ENCODE measurements around the gene COX6B2. TPM values are rescaled to one million over a fixed set of nuclear protein-coding genes. Genes with fewer than 3 reads are reported as not detected.

Gene COX6B2
- total and polyA plus RNA-seq, 2 of the 13 experiments (the other 11 are each of a cell fraction or from before 2014, with no cell fraction given): 0.21 TPM; not detected in 1

- TF ChIP-seq HDAC6 (IDR thresholded peaks at IDR 0.05; ENCODE audit: low read depth, low read length): no peak
- no peak for TF ChIP-seq POLR2AphosphoS2 (IDR thresholded peaks at IDR 0.05; ENCODE audit: low read depth, low read length)
- peak; percentile 11 for TF ChIP-seq TEAD3 (CRISPR knock-in tag; optimal IDR thresholded peaks at IDR 0.05; ENCODE audit: borderline replicate concordance)
- TF ChIP-seq ZNF556 (CRISPR knock-in tag; IDR thresholded peaks at IDR 0.05; ENCODE audit: borderline replicate concordance): no peak
- no peak for TF ChIP-seq MTA1 (CRISPR knock-in tag; IDR thresholded peaks at IDR 0.05; ENCODE audit: borderline replicate concordance)
- TF ChIP-seq ZNF275 (CRISPR knock-in tag; IDR thresholded peaks at IDR 0.05; ENCODE audit: borderline replicate concordance): no peak
- no peak for TF ChIP-seq ZNF296 (CRISPR knock-in tag; conservative IDR thresholded peaks at IDR 0.05)
- TF ChIP-seq ZNF83 (CRISPR knock-in tag; IDR thresholded peaks at IDR 0.05; ENCODE audit: borderline replicate concordance): no peak
- no peak for TF ChIP-seq HMGXB3 (CRISPR knock-in tag; IDR thresholded peaks at IDR 0.05; ENCODE audit: borderline replicate concordance)
- no peak for TF ChIP-seq ZNF724P (CRISPR knock-in tag; IDR thresholded peaks at IDR 0.05; ENCODE audit: borderline replicate concordance)
- peak; percentile 19; the same call in 1 of the 2 replicates for TF ChIP-seq ETV5 (CRISPR knock-in tag; IDR thresholded peaks at IDR 0.05; ENCODE audit: borderline replicate concordance)
- TF ChIP-seq ZNF761 (CRISPR knock-in tag; conservative IDR thresholded peaks at IDR 0.05): no peak
- TF ChIP-seq FOXA1 (IDR thresholded peaks at IDR 0.05): no peak
- no peak; the same call in 1 of the 2 replicates for TF ChIP-seq FOXA1 (CRISPR knock-in tag; IDR thresholded peaks at IDR 0.05)
- TF ChIP-seq ZNF576 (CRISPR knock-in tag; IDR thresholded peaks at IDR 0.05): no peak
- TF ChIP-seq YY1 (IDR thresholded peaks at IDR 0.05; ENCODE audit: insufficient read depth, insufficient replicate concordance, low read depth, low read length): no peak
- TF ChIP-seq PRDM15 (CRISPR knock-in tag; IDR thresholded peaks at IDR 0.05): no peak
- no peak for TF ChIP-seq WIZ (CRISPR knock-in tag; IDR thresholded peaks at IDR 0.05)
- no peak for TF ChIP-seq MXD3 (CRISPR knock-in tag; IDR thresholded peaks at IDR 0.05)
- TF ChIP-seq LCORL (IDR thresholded peaks at IDR 0.05): no peak
- peak; percentile 82 for TF ChIP-seq LCORL (CRISPR knock-in tag; IDR thresholded peaks at IDR 0.05)
- no peak for TF ChIP-seq ZNF589 (CRISPR knock-in tag; conservative IDR thresholded peaks at IDR 0.05)
Measured at GRCh38 chr19:55333870-55334269, 20.6 kb downstream of the COX6B2 start (continued).

Data from HepG2 (cell line).